HCT116 (cell line): ENCODE data around the gene NFATC1. TPM values are rescaled to one million over a fixed set of nuclear protein-coding genes. Genes with fewer than 3 reads are reported as not detected.

Experiments used
- ATAC-seq: fragments of 200-7000 bp; cut with Tn5 transposase; 2 replicates; pipeline ENCODE4 v1.9.1; 2020; ENCODE audit warnings: mild to moderate bottlenecking, moderate library complexity
- BruUV-seq: library from RNA; stranded (reverse); fragments of 400-500 nt; replicated peaks from 2 replicates; lab custom pipeline; 2021; lab: Mats Ljungman, UMichigan
- CTCF ChIA-PET: fragments of 300-600 bp; sonication (Branson Sonifier 250); formaldehyde crosslinking; loops from one replicate; lab custom pipeline; 2021; ENCODE audit warnings: antibody characterized with exemption; lab: Charles Lee
- POLR2A ChIA-PET: fragments of 300-600, 350-600 bp; sonication (Branson Sonifier 250); formaldehyde crosslinking; loops from one replicate; lab custom pipeline; 2021; ENCODE audit warnings: antibody characterized with exemption; lab: Charles Lee
- RAD21 ChIA-PET, 2 experiments: fragments of 300-600 bp; sonication (Branson Sonifier 250); formaldehyde crosslinking; loops; one replicate each; lab custom pipeline; 2023; ENCODE audit warnings: low total read pairs in 2 of 2; ENCODE audit not compliant: uncharacterized antibody in 2 of 2, unreplicated experiment in 2 of 2, low non-redundant PET in 1 of 2; lab: Charles Lee
- DNase-seq: peaks from one replicate; pipeline ENCODE4 v3.0.0-alpha.2; 2010; ENCODE audit warnings: low read depth, low spot score
- H2AFZ ChIP-seq: fragments of 200-600 bp; shearing (Covaris generic), sonication (generic); 2 replicates; pipeline ENCODE4 v1.6.1; 2017; ENCODE audit warnings: low read depth, mixed run types, mixed read lengths, antibody characterized with exemption, low read length; ENCODE audit not compliant: poor library complexity, severe bottlenecking
- H3K27ac ChIP-seq: 2 replicates; pipeline ENCODE4 v1.5.1; 2012; ENCODE audit warnings: low read depth, low read length
- H3K27me3 ChIP-seq: fragments of 200-600 bp; sonication (generic); 2 replicates; pipeline ENCODE4 v1.6.1; 2016; ENCODE audit warnings: mixed run types, low read length, mixed read lengths; ENCODE audit not compliant: insufficient read depth
- H3K36me3 ChIP-seq, 2 experiments: fragments of 200-500 bp in 1 of 2; fragments of 200-600 bp in 1 of 2; sonication (Bioruptor generic) in 1 of 2; sonication (generic) in 1 of 2; 2 replicates each; pipeline versions ENCODE4 v1.5.1 to v1.6.1; 2014 to 2016; ENCODE audit warnings: low read length in 2 of 2, inconsistent platforms in 1 of 2, mixed read lengths in 1 of 2, mixed run types in 1 of 2; ENCODE audit not compliant: insufficient read depth in 2 of 2, control insufficient read depth in 1 of 2
- H3K4me1 ChIP-seq, 2 experiments: fragments of 200-600 bp in 1 of 2; sonication (generic) in 1 of 2; 2 replicates each; pipeline versions ENCODE4 v1.5.1 to v1.6.1; 2012 to 2017; ENCODE audit warnings: low read length in 2 of 2, inconsistent platforms in 1 of 2, mild to moderate bottlenecking in 1 of 2, mixed read lengths in 1 of 2, mixed run types in 1 of 2, moderate library complexity in 1 of 2; ENCODE audit not compliant: insufficient read depth in 2 of 2, control insufficient read depth in 1 of 2
- H3K4me2 ChIP-seq: fragments of 200-600 bp; sonication (generic); 2 replicates; pipeline ENCODE4 v1.6.1; 2017; ENCODE audit warnings: mixed run types, low read length, mixed read lengths
- H3K4me3 ChIP-seq, 2 experiments: fragments of 200-600 bp in 1 of 2; sonication (generic) in 1 of 2; replicated peaks in 1 of 2; 2 replicates each; pipeline ENCODE4 v1.5.1; 2011 to 2016; ENCODE audit warnings: low read length in 2 of 2, control low read depth in 1 of 2, low read depth in 1 of 2, mild to moderate bottlenecking in 1 of 2, mixed read lengths in 1 of 2, mixed run types in 1 of 2
- H3K79me2 ChIP-seq: fragments of 200-600 bp; sonication (generic); 2 replicates; pipeline ENCODE4 v1.6.1; 2017; ENCODE audit warnings: mild to moderate bottlenecking, mixed run types, low read length, moderate library complexity, mixed read lengths; ENCODE audit not compliant: insufficient read depth
- H3K9ac ChIP-seq: fragments of 200-600 bp; sonication (generic); 2 replicates; pipeline ENCODE4 v1.6.1; 2016; ENCODE audit warnings: low read length, mixed read lengths
- H3K9me2 ChIP-seq: fragments of 200-600 bp; sonication (generic), shearing (Covaris generic); 2 replicates; pipeline ENCODE4 v1.6.1; 2017; ENCODE audit warnings: mixed run types, mild to moderate bottlenecking, moderate library complexity; ENCODE audit not compliant: insufficient read depth
- H3K9me3 ChIP-seq, 2 experiments: fragments of 200-500 bp in 1 of 2; fragments of 200-600 bp in 1 of 2; sonication (Bioruptor generic) in 1 of 2; sonication (generic) in 1 of 2; 2 replicates each; pipeline ENCODE4 v1.6.1; 2014 to 2017; ENCODE audit warnings: low read length in 2 of 2, mixed read lengths in 2 of 2, inconsistent platforms in 1 of 2, low read depth in 1 of 2, mild to moderate bottlenecking in 1 of 2, mixed run types in 1 of 2, moderate library complexity in 1 of 2; ENCODE audit not compliant: control insufficient read depth in 1 of 2, insufficient read depth in 1 of 2
- H4K20me1 ChIP-seq: fragments of 200-600 bp; sonication (generic), shearing (Covaris generic); 2 replicates; pipeline ENCODE4 v1.6.1; 2017; ENCODE audit warnings: mixed run types, mild to moderate bottlenecking, moderate library complexity; ENCODE audit not compliant: insufficient read depth
- TCF7L2 ChIP-seq: IDR thresholded peaks from 2 replicates; pipeline ENCODE4 v1.7.0; 2011; ENCODE audit warnings: borderline replicate concordance, inconsistent platforms; ENCODE audit not compliant: insufficient read depth, insufficient read length; ENCODE audit errors: extremely low read depth
- intact Hi-C: fragments of 100-400 bp; cut with micrococcal nuclease; formaldehyde crosslinking; loops from 2 replicates; pipeline ENCODE4 v1.10.0; 2022
- total RNA-seq: library from RNA; stranded (reverse); gene quantifications from one replicate; pipeline ENCODE4 v1.2.1, GENCODE V29; 2021; ENCODE audit not compliant: unreplicated experiment
- TF ChIP-seq, protein P1 (sequence below): IDR thresholded peaks from 2 replicates; pipeline ENCODE4 v1.6.1; 2012; ENCODE audit warnings: low read depth
- TF ChIP-seq, protein P2 (sequence below), 3 experiments: fragments of 200-600 bp in 1 of 3; sonication (generic) in 1 of 3; IDR thresholded peaks in 2 of 3; conservative IDR thresholded peaks in 1 of 3; 2 replicates each; pipeline ENCODE4 v1.5.1; 2012 to 2017; ENCODE audit warnings: low read depth in 2 of 3, low read length in 2 of 3, antibody characterized with exemption in 1 of 3, borderline replicate concordance in 1 of 3, control low read depth in 1 of 3, mild to moderate bottlenecking in 1 of 3, mixed read lengths in 1 of 3, mixed run types in 1 of 3, moderate library complexity in 1 of 3; ENCODE audit not compliant: insufficient read depth in 1 of 3

NFATC1 gene
- total RNA-seq, 1 experiment from 2014 or later: 20.8 TPM

DNA sequence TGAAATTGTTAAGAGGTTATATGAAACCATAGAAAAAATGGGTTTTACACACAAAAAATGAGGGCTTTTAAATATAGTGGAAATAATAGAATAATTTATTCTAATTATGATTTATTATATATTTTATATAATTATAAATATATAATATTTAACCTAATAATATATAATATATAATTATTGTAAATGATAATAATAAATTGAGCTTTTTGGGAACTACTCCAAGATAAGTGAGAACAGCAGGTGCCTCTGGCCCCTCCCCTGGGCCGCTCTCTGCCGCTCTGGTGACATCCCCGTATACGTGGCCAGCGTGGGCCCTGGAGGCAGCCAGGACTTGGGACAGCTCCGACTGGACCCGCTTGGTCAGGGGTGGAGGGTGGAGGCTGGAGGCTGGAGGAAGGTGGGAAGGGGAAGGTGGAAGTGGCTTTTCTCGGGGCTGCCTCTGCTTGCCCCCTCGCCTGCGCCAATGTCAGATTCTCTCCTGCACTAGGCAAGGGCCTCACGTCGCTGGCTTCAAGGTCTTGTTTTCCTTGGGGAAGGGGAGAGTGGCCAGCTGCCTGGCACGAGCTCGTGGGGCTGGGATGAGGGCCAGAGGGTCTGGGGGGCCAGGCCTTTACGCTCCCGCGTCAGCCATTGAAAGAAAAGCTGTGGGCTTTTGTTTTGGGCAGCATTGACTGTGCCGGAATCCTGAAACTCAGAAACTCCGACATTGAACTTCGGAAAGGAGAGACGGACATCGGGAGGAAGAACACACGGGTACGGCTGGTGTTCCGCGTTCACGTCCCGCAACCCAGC, 54.8 kb downstream of the NFATC1 start:
- Histone ChIP-seq H3K9ac (no peak overlapping the region), H3K27ac (no peak overlapping the region), H3K36me3 (0 out of 4 replicates have a peak, but pooled peaks cover 0 to 2% of the 10 kb centered on the region in 2 experiments), H3K4me1 (no peaks in the 10 kb centered on the region), H3K9me2 (no peaks in the 10 kb centered on the region), H3K4me2 (no peak overlapping the region), H3K79me2 (no peaks in the 10 kb centered on the region), H3K9me3 (no peaks in the 10 kb centered on the region), H3K4me3 (no peak overlapping the region), H3K27me3 (no peaks in the 10 kb centered on the region), H2AFZ (no peak overlapping the region), H4K20me1 (no peaks in the 10 kb centered on the region)
- CTCF ChIA-PET: no interaction called here
- ATAC-seq (no peak), DNase-seq (no peak)
- intact Hi-C loops: no loop called here
- no TSS peak for BruUV-seq
- RAD21 ChIA-PET: no interaction called here
- TF ChIP-seq, protein P1, sequence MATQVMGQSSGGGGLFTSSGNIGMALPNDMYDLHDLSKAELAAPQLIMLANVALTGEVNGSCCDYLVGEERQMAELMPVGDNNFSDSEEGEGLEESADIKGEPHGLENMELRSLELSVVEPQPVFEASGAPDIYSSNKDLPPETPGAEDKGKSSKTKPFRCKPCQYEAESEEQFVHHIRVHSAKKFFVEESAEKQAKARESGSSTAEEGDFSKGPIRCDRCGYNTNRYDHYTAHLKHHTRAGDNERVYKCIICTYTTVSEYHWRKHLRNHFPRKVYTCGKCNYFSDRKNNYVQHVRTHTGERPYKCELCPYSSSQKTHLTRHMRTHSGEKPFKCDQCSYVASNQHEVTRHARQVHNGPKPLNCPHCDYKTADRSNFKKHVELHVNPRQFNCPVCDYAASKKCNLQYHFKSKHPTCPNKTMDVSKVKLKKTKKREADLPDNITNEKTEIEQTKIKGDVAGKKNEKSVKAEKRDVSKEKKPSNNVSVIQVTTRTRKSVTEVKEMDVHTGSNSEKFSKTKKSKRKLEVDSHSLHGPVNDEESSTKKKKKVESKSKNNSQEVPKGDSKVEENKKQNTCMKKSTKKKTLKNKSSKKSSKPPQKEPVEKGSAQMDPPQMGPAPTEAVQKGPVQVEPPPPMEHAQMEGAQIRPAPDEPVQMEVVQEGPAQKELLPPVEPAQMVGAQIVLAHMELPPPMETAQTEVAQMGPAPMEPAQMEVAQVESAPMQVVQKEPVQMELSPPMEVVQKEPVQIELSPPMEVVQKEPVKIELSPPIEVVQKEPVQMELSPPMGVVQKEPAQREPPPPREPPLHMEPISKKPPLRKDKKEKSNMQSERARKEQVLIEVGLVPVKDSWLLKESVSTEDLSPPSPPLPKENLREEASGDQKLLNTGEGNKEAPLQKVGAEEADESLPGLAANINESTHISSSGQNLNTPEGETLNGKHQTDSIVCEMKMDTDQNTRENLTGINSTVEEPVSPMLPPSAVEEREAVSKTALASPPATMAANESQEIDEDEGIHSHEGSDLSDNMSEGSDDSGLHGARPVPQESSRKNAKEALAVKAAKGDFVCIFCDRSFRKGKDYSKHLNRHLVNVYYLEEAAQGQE: no peak
- TF ChIP-seq TCF7L2: no peak
- TF ChIP-seq, protein P2, sequence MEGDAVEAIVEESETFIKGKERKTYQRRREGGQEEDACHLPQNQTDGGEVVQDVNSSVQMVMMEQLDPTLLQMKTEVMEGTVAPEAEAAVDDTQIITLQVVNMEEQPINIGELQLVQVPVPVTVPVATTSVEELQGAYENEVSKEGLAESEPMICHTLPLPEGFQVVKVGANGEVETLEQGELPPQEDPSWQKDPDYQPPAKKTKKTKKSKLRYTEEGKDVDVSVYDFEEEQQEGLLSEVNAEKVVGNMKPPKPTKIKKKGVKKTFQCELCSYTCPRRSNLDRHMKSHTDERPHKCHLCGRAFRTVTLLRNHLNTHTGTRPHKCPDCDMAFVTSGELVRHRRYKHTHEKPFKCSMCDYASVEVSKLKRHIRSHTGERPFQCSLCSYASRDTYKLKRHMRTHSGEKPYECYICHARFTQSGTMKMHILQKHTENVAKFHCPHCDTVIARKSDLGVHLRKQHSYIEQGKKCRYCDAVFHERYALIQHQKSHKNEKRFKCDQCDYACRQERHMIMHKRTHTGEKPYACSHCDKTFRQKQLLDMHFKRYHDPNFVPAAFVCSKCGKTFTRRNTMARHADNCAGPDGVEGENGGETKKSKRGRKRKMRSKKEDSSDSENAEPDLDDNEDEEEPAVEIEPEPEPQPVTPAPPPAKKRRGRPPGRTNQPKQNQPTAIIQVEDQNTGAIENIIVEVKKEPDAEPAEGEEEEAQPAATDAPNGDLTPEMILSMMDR (IDR thresholded peaks at IDR 0.05 in 2 of 3, conservative IDR thresholded peaks at IDR 0.05 in 1 of 3; ENCODE audit: borderline replicate concordance in 1 of 3, insufficient read depth in 1 of 3, low read depth in 2 of 3, low read length in 2 of 3): no peak
- POLR2A ChIA-PET: no interaction called here
